Brain microvascular endothelial cell (primary cell): ENCODE data around the gene PHACTR1.

Experiments
- DNase-seq: peaks from one replicate; pipeline ENCODE4 v3.0.0-alpha.2; 2020
- H3K27ac ChIP-seq: fragments of 250-450 bp; sonication (Bioruptor Pico); 2 replicates; pipeline ENCODE4 v1.5.1; 2020; ENCODE audit warnings: mild to moderate bottlenecking, moderate library complexity
- H3K27me3 ChIP-seq: fragments of 250-450 bp; sonication (Bioruptor Pico); replicated peaks from 2 replicates; pipeline ENCODE4 v1.5.1; 2020; ENCODE audit warnings: mild to moderate bottlenecking
- H3K36me3 ChIP-seq: fragments of 250-450 bp; sonication (Bioruptor Pico); replicated peaks from 2 replicates; pipeline ENCODE4 v1.5.1; 2020; ENCODE audit warnings: mild to moderate bottlenecking
- H3K4me3 ChIP-seq: 2 replicates; pipeline ENCODE4 v1.5.1; 2011; ENCODE audit warnings: low read depth, mild to moderate bottlenecking, control low read depth, low read length, moderate library complexity
- CTCF ChIP-seq: IDR thresholded peaks from 2 replicates; pipeline ENCODE4 v1.5.1; 2011; ENCODE audit warnings: low read depth, mild to moderate bottlenecking, moderate library complexity, low read length, control low read depth, inconsistent platforms; ENCODE audit errors: missing control alignments
- in situ Hi-C: cut with HindIII; loops from 2 replicates; pipeline ENCODE4 v1.10.0; 2017; ENCODE audit warnings: low sequenced_read_pairs, low pct_ligation_motif_present

The PHACTR1 gene

GRCh38 chr6:13289789-13290318 lies 573.3 kb downstream of the PHACTR1 start:
- Histone ChIP-seq H3K4me3 (no peak overlapping the region), H3K36me3 (peaks cover 19% of the 10 kb centered on the region), H3K27ac (no peak overlapping the region), H3K27me3 (no peaks in the 10 kb centered on the region)
- in situ Hi-C loops, result no loop called here
- no peak for DNase-seq
- TF ChIP-seq CTCF, result no peak

GRCh38 chr6:13290335-13290734 lies 573.8 kb downstream of the PHACTR1 start:
- no peak for DNase-seq
- H3K4me3 ChIP-seq, result no peak overlapping the region
- in situ Hi-C loops, result no loop called here
- H3K27ac ChIP-seq, result no peak overlapping the region
- no peaks in the 10 kb centered on the region for H3K27me3 ChIP-seq
- TF ChIP-seq CTCF, result no peak
- H3K36me3 ChIP-seq, result peaks cover 20% of the 10 kb centered on the region

- no peak overlapping the region for H3K27ac ChIP-seq
- H3K27me3 ChIP-seq, result no peaks in the 10 kb centered on the region
- no peak for TF ChIP-seq CTCF
- DNase-seq, result no peak
- in situ Hi-C loops, result no loop called here
- no peak overlapping the region for H3K4me3 ChIP-seq
- peaks cover 21% of the 10 kb centered on the region for H3K36me3 ChIP-seq
These were observed 576.2 kb downstream of the PHACTR1 start for GRCh38 chr6:13292774-13293173.

- Histone ChIP-seq H3K4me3 (no peak overlapping the region), H3K27ac (no peak overlapping the region), H3K27me3 (no peaks in the 10 kb centered on the region), H3K36me3 (peaks cover 21% of the 10 kb centered on the region)
- no peak for TF ChIP-seq CTCF
- in situ Hi-C loops, result no loop called here
- DNase-seq, result no peak
These were observed 578.0 kb downstream of the PHACTR1 start for GRCh38 chr6:13294499-13295069.

GRCh38 chr6:13295576-13295975 lies 579.0 kb downstream of the PHACTR1 start:
- in situ Hi-C loops, result no loop called here
- Histone ChIP-seq H3K4me3 (no peak overlapping the region), H3K36me3 (peaks cover 21% of the 10 kb centered on the region), H3K27me3 (no peaks in the 10 kb centered on the region), H3K27ac (no peak overlapping the region)
- no peak for DNase-seq
- no peak for TF ChIP-seq CTCF

- Histone ChIP-seq H3K4me3 (no peak overlapping the region), H3K27me3 (no peaks in the 10 kb centered on the region), H3K36me3 (peaks cover 21% of the 10 kb centered on the region), H3K27ac (no peak overlapping the region)
- no peak for TF ChIP-seq CTCF
- in situ Hi-C loops, result no loop called here
- DNase-seq, result no peak
These were observed 580.0 kb downstream of the PHACTR1 start for GRCh38 chr6:13296536-13296997.
